GM21619 (cell line): ENCODE data around the gene PHACTR1.
A peak's percentile ranks its signal among the peaks of the same experiment; 100 is the strongest.

Experiments
- ATAC-seq: cut with Tn5 transposase; IDR thresholded peaks from one replicate; pipeline ENCODE4 v1.9.1; 2021; ENCODE audit not compliant: unreplicated experiment

The PHACTR1 gene

GRCh38 chr6:13328076-13328874 is 611.7 kb downstream of the PHACTR1 start, which contains the start of gene TBC1D7:
TSS of gene TBC1D7 (minus strand) at chr6:13328537. CDS start at chr6:13326898, 1,639 bp downstream.
- peak; percentile 85 for ATAC-seq

GRCh38 chr6:13328875-13329183 is 612.3 kb downstream of the PHACTR1 start:
- ATAC-seq = no peak

- no peak for ATAC-seq
These were observed 615.2 kb downstream of the PHACTR1 start for GRCh38 chr6:13331516-13332348.

GRCh38 chr6:13332349-13332706 is 615.8 kb downstream of the PHACTR1 start:
- ATAC-seq = no peak

- no peak for ATAC-seq
These were observed 618.4 kb downstream of the PHACTR1 start for GRCh38 chr6:13334953-13335352.

- ATAC-seq = no peak
These were observed 620.0 kb downstream of the PHACTR1 start for GRCh38 chr6:13336553-13336952.

GRCh38 chr6:13338038-13338437 is 621.5 kb downstream of the PHACTR1 start:
- ATAC-seq = no peak
